ENCODE results near the gene COL15A1. TPM values are rescaled to one million over a fixed set of nuclear protein-coding genes. Genes with fewer than 3 reads are reported as not detected.

Gene COL15A1
- total RNA-seq, 2 donors from 2014 or later = 6.0 to 16.0 TPM

DNA sequence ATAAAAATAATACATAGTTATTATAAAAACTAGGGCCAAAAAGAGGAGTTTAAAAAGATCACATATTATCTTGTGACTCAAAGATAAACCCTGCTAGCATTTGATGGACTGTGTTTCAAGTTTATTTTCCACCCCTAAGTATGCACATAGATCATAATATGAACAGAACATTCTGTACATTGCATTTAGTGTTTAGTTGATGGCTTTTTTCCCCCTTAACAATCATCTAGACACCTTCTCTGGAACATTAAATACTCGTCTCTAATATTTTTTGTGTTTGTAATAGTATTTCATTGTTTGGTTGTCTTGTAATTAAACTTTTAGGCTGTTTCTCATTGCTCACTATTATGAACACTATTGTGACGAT is 10.5 kb downstream of the COL15A1 start:
- intact Hi-C loops (cut with DNase I) = no loop called here
- H3K36me3 ChIP-seq = no peaks in the 10 kb centered on the region
- H3K4me3 ChIP-seq = no peak overlapping the region
- H3K27ac ChIP-seq = no peak overlapping the region
- TF ChIP-seq, protein P1, sequence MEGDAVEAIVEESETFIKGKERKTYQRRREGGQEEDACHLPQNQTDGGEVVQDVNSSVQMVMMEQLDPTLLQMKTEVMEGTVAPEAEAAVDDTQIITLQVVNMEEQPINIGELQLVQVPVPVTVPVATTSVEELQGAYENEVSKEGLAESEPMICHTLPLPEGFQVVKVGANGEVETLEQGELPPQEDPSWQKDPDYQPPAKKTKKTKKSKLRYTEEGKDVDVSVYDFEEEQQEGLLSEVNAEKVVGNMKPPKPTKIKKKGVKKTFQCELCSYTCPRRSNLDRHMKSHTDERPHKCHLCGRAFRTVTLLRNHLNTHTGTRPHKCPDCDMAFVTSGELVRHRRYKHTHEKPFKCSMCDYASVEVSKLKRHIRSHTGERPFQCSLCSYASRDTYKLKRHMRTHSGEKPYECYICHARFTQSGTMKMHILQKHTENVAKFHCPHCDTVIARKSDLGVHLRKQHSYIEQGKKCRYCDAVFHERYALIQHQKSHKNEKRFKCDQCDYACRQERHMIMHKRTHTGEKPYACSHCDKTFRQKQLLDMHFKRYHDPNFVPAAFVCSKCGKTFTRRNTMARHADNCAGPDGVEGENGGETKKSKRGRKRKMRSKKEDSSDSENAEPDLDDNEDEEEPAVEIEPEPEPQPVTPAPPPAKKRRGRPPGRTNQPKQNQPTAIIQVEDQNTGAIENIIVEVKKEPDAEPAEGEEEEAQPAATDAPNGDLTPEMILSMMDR (IDR thresholded peaks at IDR 0.05) = no peak
- no peaks in the 10 kb centered on the region for H3K4me1 ChIP-seq
- H3K27me3 ChIP-seq = no peaks in the 10 kb centered on the region
- H3K9me3 ChIP-seq = no peaks in the 10 kb centered on the region
- DNase-seq = no peak
- H3K9ac ChIP-seq (ENCODE audit: low read depth in 2 of 2, low read length in 2 of 2) = no peak overlapping the region

DNA sequence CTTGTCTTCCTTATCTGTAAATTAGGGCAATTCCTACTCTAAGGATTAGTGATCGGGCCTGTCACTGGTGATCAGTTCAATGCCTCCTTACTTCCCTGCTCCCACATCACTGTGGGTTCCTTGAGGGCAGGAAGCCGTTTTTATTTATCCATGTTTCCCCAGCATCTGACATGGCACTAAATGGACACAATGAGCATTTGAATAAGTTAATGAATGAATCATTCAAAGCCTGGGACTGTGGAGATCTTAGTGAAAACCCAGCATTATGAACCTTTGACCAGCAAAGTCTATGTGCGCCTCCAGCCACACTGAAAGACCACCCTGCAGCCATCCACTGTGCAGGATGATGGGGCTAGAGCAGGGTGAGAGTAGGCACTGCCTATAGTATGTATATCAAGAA is 11.6 kb downstream of the COL15A1 start:
- no peaks in the 10 kb centered on the region for H3K9me3 ChIP-seq
- TF ChIP-seq, protein P1 (IDR thresholded peaks at IDR 0.05) = no peak
- no peaks in the 10 kb centered on the region for H3K27me3 ChIP-seq
- DNase-seq = no peak
- no peaks in the 10 kb centered on the region for H3K4me1 ChIP-seq
- no peak overlapping the region for H3K27ac ChIP-seq
- intact Hi-C loops (cut with DNase I) = no loop called here
- H3K4me3 ChIP-seq = no peak overlapping the region
- H3K9ac ChIP-seq (ENCODE audit: low read depth in 2 of 2, low read length in 2 of 2) = no peak overlapping the region
- H3K36me3 ChIP-seq = no peaks in the 10 kb centered on the region

DNA sequence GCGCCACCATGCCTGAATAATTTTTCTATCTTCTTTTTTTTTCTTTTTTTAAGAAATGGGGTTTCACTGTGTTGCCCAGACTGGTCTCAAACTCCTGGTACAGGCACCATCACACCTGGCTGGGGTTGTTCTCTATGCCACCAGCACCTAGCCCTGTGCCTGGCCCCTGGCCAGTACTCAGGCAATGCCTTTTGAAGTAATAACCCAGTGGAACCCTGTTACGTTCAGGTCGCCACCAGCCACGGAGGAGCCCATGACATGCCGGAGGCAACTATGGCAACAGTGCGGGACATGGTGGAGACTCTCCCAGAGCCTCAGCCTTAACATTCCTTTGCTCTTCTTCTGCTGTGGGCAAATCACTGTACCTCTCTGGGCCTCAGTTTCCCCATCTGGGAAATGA is 14.1 kb downstream of the COL15A1 start:
- TF ChIP-seq, protein P1 (IDR thresholded peaks at IDR 0.05) = no peak
- H3K4me1 ChIP-seq = no peaks in the 10 kb centered on the region
- no peaks in the 10 kb centered on the region for H3K27me3 ChIP-seq
- intact Hi-C loops (cut with DNase I) = no loop called here
- H3K9me3 ChIP-seq = no peaks in the 10 kb centered on the region
- peak overlapping the region; percentile 43 for H3K27ac ChIP-seq
- no peak for DNase-seq
- no peak overlapping the region for H3K9ac ChIP-seq (ENCODE audit: low read depth in 2 of 2, low read length in 2 of 2)
- no peaks in the 10 kb centered on the region for H3K36me3 ChIP-seq
- no peak overlapping the region for H3K4me3 ChIP-seq

DNA sequence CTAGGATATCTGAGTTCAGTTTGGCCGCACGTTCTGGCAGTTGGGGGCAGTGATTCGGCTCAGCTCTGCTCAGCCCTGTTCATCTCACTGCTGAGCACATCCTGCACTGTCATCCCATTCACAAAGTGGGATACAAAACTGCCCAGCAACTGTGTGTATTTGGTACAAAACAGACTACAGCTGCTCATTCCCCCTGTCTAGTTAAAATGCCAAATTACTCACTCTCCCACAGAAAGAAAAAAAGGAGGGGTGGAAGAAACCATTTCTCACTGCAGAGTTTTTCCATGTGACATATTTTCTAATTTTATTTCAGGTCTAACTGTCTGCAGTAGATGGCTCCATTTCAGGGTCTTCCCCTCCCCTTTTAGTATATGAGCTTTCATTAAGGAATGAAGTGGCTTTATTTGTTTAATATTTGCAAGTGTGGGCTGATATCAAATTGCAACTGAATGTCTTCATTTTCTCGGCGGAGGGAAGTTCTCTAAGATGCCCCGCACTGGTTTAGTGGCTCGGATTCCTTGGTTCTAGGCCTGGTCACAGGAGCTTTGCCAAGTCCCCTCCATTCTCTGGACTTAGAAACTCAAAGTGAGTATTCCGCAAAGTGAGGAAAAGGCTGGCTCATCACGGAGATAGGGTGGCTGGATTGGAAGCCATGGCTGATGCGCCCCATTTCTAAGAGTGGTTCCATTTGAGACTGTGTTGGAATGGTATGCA is 14.7 kb downstream of the COL15A1 start:
- no peak overlapping the region for H3K4me3 ChIP-seq
- TF ChIP-seq, protein P1 (IDR thresholded peaks at IDR 0.05) = no peak

DNA sequence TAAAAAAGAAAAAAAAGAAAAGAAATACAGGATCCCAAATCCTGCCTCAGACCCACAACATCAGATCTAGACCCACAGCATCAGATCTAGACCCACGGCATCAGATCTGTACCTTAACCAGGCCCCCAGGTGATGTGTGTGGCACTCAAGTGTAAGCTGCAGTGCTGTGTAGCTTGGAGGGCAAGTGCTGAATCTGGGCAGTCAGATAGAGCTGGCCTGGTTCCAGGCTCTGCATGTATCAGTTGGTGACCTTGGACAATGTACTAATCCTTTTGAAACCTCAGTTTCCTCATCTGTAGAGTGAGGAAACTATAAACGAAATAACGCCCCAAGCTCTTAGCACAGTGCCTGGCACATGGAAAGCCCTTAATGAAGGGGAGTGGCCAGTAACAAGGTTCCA is 16.7 kb downstream of the COL15A1 start:
- Histone ChIP-seq H3K4me3 (no peak overlapping the region), H3K27me3 (no peaks in the 10 kb centered on the region)

More for the DNA sequence above, 14.7 kb downstream of the COL15A1 start:
- Histone ChIP-seq H3K27ac (peak overlapping the region; percentile 43), H3K36me3 (no peaks in the 10 kb centered on the region), H3K9me3 (no peaks in the 10 kb centered on the region), H3K9ac (ENCODE audit: low read depth in 2 of 2, low read length in 2 of 2) (no peak overlapping the region), H3K27me3 (no peaks in the 10 kb centered on the region), H3K4me1 (no peaks in the 10 kb centered on the region)
- DNase-seq = no peak
- intact Hi-C loops (cut with DNase I) = no loop called here

More for the DNA sequence above, 16.7 kb downstream of the COL15A1 start:
- no peak overlapping the region for H3K9ac ChIP-seq (ENCODE audit: low read depth in 2 of 2, low read length in 2 of 2)
- no peaks in the 10 kb centered on the region for H3K4me1 ChIP-seq
- intact Hi-C loops (cut with DNase I) = no loop called here
- no peaks in the 10 kb centered on the region for H3K9me3 ChIP-seq
- TF ChIP-seq, protein P1 (IDR thresholded peaks at IDR 0.05) = no peak
- no peak overlapping the region for H3K27ac ChIP-seq
- H3K36me3 ChIP-seq = no peaks in the 10 kb centered on the region
- no peak for DNase-seq

Measured in colonic mucosa (tissue), 4 donors.